ENCODE results near the gene GRAMD4. TPM values are rescaled to one million over a fixed set of nuclear protein-coding genes. Genes with fewer than 3 reads are reported as not detected.

The GRAMD4 gene
- total RNA-seq, 1 experiment from 2014 or later, result 19.8 TPM

DNA sequence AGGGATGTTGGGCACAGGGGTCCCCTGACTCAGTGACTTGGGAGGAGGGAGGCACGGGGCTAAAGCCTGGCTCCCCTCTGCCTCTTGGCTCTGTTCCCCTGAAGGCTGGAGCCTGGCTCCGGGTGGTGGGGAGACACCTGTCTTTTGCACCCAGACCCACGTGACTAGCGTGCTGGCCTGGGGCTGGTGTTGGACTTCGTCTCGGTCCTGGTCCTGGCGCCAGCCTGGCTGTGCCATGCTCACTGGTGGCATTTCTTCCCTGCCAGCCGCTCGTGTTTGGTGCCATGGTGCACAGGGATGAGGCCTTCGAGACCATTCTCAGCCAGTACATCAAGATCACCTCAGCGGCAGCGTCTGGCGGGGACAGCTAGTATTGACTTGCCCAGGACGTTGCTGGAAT, 56.7 kb downstream of the GRAMD4 start:
- no peaks in the 10 kb centered on the region for H3K9me3 ChIP-seq (ENCODE audit: control insufficient read depth, low read depth, low read length)
- H3K9ac ChIP-seq (ENCODE audit: extremely low read depth, insufficient read length, low read length), result no peak overlapping the region
- no peaks in the 10 kb centered on the region for H3K79me1 ChIP-seq (ENCODE audit: insufficient read depth, low read depth, low read length, poor library complexity, severe bottlenecking)
- no peak overlapping the region for H3K23ac ChIP-seq (ENCODE audit: insufficient read length, low read depth, low read length)
- H3K56ac ChIP-seq (ENCODE audit: insufficient read length, low read depth, low read length), result no peak overlapping the region
- no peaks in the 10 kb centered on the region for H3K4me1 Mint-ChIP-seq
- peaks cover 0 to 3% (median 0%) of the 10 kb centered on the region in 3 experiments; a peak in 1 of 7 replicates for H3K36me3 Mint-ChIP-seq (ENCODE audit: insufficient read depth in 1 of 3, low read depth in 3 of 3)
- TF ChIP-seq, protein P1, sequence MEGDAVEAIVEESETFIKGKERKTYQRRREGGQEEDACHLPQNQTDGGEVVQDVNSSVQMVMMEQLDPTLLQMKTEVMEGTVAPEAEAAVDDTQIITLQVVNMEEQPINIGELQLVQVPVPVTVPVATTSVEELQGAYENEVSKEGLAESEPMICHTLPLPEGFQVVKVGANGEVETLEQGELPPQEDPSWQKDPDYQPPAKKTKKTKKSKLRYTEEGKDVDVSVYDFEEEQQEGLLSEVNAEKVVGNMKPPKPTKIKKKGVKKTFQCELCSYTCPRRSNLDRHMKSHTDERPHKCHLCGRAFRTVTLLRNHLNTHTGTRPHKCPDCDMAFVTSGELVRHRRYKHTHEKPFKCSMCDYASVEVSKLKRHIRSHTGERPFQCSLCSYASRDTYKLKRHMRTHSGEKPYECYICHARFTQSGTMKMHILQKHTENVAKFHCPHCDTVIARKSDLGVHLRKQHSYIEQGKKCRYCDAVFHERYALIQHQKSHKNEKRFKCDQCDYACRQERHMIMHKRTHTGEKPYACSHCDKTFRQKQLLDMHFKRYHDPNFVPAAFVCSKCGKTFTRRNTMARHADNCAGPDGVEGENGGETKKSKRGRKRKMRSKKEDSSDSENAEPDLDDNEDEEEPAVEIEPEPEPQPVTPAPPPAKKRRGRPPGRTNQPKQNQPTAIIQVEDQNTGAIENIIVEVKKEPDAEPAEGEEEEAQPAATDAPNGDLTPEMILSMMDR (conservative IDR thresholded peaks at IDR 0.05), result no peak
- no peaks in the 10 kb centered on the region for H3K79me2 ChIP-seq (ENCODE audit: insufficient read depth, low read length)
- DNase-seq, result no peak
- no peak overlapping the region for H2AK5ac ChIP-seq (ENCODE audit: insufficient read length, low read length)
- H3K23me2 ChIP-seq (ENCODE audit: insufficient read length, low read depth, low read length, poor library complexity, severe bottlenecking), result no peaks in the 10 kb centered on the region
- no peak overlapping the region for H3K4me3 Mint-ChIP-seq
- WGBS (ENCODE audit: extremely low coverage, insufficient read length, low lambda C conversion rate), result no CpG with 5 or more reads among the region's 14 CpGs
- no peak overlapping the region for H4K91ac ChIP-seq (ENCODE audit: insufficient read length, low read depth, low read length)
- H2BK20ac ChIP-seq (ENCODE audit: low read depth, low read length, poor library complexity, severe bottlenecking), result no peak overlapping the region
- H4K8ac ChIP-seq (replicated peaks; ENCODE audit: insufficient read length, low read depth, low read length), result no peak overlapping the region
- no peaks in the 10 kb centered on the region for H3K9me3 Mint-ChIP-seq
- H4K5ac ChIP-seq (ENCODE audit: insufficient read length, low read depth, low read length), result no peak overlapping the region
- no peak overlapping the region for H3K4me2 ChIP-seq (ENCODE audit: insufficient read depth, insufficient read length, low read length)
- no peak overlapping the region for H3T11ph ChIP-seq (ENCODE audit: low read length)
- no peak overlapping the region for H3K14ac ChIP-seq (ENCODE audit: insufficient read depth, low read length)
- no peak overlapping the region; a peak in 1 of 7 replicates for H3K27ac Mint-ChIP-seq
- H3K18ac ChIP-seq (ENCODE audit: insufficient read length, low read depth, low read length), result no peak overlapping the region
- H2AFZ ChIP-seq (ENCODE audit: low read length), result no peak overlapping the region
- H3K27me3 ChIP-seq (ENCODE audit: insufficient read depth, low read length), result no peaks in the 10 kb centered on the region
- H2BK5ac ChIP-seq (ENCODE audit: insufficient read length, low read length), result no peak overlapping the region
- no peaks in the 10 kb centered on the region for H4K20me1 ChIP-seq (ENCODE audit: control insufficient read depth, insufficient read depth, insufficient read length)
- no peak overlapping the region for H3K4ac ChIP-seq (ENCODE audit: low read depth, low read length)
- H3K27ac ChIP-seq (ENCODE audit: insufficient read length, low read depth, low read length), result no peak overlapping the region
- H2BK120ac ChIP-seq (ENCODE audit: low read depth, low read length, poor library complexity, severe bottlenecking), result no peak overlapping the region
- H3K4me1 ChIP-seq (ENCODE audit: insufficient read depth, low read length), result no peaks in the 10 kb centered on the region
- no peak overlapping the region for H2BK15ac ChIP-seq (ENCODE audit: low read depth, low read length)
- no peaks in the 10 kb centered on the region for H3K27me3 Mint-ChIP-seq (ENCODE audit: low read depth)
- no peak overlapping the region for H2BK12ac ChIP-seq (ENCODE audit: insufficient read length, low read depth, low read length)

Measured in H9 (cell line).